C4-2B (cell line): ENCODE results near the gene CDC26.
"Not testable (repeated sequence)": the region's sequence is repeated elsewhere in the genome, so short reads cannot be mapped to it uniquely, and the experiment has no call there.

Source experiments
- ZFX ChIP-seq: fragments of 450-650 bp; IDR thresholded peaks from 2 replicates; pipeline ENCODE4 v1.6.1; 2017
- TF ChIP-seq, protein P1 (sequence below): fragments of 450-650 bp; conservative IDR thresholded peaks from 2 replicates; pipeline ENCODE4 v1.5.1; 2017; ENCODE audit warnings: mild to moderate bottlenecking

DNA sequence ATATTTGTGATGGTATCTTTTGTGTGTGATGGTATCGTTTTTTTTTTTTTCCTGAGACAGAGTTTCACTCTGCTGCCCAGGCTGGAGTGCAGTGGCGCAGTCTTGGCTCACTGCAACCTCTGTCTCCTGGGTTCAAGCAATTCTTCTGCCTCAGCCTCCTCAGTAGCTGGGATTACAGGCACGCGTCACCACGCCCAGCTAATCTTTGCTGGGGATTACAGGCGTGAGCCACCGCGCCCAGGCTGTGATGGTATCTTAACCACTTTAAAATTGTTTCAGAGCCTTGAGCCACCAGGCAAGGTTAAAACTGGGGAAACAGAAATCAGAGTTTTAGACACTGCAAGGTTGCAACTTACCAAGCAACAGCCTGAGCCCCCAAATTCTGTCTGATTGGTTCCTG is 20.9 kb upstream of the CDC26 start:
- TF ChIP-seq, protein P1, sequence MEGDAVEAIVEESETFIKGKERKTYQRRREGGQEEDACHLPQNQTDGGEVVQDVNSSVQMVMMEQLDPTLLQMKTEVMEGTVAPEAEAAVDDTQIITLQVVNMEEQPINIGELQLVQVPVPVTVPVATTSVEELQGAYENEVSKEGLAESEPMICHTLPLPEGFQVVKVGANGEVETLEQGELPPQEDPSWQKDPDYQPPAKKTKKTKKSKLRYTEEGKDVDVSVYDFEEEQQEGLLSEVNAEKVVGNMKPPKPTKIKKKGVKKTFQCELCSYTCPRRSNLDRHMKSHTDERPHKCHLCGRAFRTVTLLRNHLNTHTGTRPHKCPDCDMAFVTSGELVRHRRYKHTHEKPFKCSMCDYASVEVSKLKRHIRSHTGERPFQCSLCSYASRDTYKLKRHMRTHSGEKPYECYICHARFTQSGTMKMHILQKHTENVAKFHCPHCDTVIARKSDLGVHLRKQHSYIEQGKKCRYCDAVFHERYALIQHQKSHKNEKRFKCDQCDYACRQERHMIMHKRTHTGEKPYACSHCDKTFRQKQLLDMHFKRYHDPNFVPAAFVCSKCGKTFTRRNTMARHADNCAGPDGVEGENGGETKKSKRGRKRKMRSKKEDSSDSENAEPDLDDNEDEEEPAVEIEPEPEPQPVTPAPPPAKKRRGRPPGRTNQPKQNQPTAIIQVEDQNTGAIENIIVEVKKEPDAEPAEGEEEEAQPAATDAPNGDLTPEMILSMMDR = not testable (repeated sequence)
- TF ChIP-seq ZFX = not testable (repeated sequence)
